ENCODE measurements around the gene MAP7.

Gene MAP7

GRCh38 chr6:136527831-136528230 lies 22.4 kb downstream of the MAP7 start:
- DNase-seq, result no peak

DNA sequence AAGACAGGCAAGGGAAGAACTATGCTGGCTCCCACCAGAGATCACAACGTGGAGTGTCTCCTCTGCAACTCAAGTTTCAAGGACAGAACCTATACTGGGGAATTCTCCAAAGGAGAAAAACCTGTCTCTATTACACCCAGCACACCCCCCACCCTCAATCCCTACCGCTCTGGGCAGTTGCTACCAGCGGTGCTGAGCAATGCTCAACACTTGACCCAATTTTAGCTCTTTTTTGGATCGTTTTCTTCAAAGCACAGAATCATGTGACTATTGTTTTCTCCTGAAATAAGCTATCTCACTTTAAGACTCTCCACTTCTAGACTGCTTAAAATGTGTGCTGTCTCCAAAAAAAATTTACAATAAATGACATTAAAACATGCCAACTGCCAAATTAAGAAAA lies 23.3 kb downstream of the MAP7 start:
- no peak for DNase-seq

- peak in 1 of 5 experiments; percentile 34 for DNase-seq
These were observed 23.9 kb downstream of the MAP7 start for GRCh38 chr6:136526196-136526930.

GRCh38 chr6:136525586-136526195 lies 24.5 kb downstream of the MAP7 start:
- DNase-seq, result no peak

GRCh38 chr6:136524936-136525413 lies 25.2 kb downstream of the MAP7 start:
- DNase-seq, result no peak

DNA sequence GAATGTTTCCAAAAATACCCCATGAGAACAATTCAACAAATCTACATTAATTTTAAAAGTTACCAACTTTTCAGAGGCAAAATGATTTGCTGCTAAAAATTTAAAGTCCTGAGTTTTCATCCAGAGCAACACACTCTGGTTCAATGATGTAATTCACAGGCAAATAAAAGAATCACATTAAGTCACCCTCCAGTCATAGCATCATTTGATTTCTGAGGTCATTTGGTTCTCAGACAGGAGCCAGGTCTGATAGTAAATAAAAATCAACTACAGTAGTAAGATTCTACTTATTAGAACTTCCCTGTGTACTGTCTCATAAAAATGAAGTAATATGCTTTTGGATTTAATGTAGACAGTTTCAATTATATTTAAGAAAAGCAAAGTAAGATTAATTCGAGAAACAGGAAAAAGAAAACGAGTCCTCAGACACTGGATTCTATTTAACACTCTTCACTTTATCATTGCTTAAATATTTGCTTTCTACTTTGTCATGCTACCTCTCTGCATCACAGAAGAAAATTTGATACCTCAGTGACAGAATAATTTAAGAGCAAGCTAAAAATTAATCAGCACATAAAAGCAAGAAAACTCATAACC lies 25.8 kb downstream of the MAP7 start:
- no peak for DNase-seq

- no peak for DNase-seq
These were observed 27.0 kb downstream of the MAP7 start for GRCh38 chr6:136523196-136523595.

- DNase-seq, result no peak
These were observed 27.6 kb downstream of the MAP7 start for GRCh38 chr6:136522636-136523035.

GRCh38 chr6:136521911-136522310 lies 28.3 kb downstream of the MAP7 start:
- DNase-seq, result no peak

DNA sequence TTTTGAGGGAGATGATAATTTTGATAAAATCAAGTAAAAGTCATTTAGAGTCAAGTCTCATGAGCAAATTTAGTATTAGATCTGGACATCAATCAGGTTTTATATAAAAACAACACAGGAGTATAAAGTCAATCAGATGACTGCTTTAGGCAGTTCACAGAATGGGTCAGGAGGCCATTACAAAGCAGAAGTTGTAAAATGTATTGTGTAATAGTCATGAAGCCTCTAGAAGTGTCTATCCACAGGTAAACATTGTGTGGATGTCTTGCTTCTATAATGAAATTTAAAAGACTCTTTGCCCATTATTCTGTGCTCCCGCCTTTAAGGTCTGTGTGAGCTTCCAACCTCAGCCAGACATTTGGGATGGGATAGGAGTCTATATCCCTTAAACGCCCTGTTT lies 28.8 kb downstream of the MAP7 start:
- no peak for DNase-seq

GRCh38 chr6:136520517-136520916 lies 29.7 kb downstream of the MAP7 start:
- DNase-seq, result no peak

- no peak for DNase-seq
These were observed 32.6 kb downstream of the MAP7 start for GRCh38 chr6:136517582-136517981.

DNA sequence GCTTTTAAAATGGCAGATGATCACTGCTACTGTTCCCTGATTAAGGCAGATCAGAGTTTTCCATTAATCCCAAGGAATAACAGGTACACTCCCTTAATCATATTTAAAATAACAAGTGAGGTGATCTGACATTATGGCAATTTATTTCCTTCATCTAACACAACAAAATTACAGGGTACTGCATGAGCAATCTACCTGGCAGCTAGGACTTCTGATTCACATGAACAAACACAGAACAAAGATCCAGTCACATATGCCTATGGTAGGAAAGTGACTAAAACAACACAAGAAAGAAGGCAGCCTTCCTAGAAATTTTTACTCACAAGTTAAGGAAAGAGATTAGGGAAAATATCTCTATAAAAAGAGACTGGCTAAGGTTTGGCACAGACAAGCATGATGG lies 33.2 kb downstream of the MAP7 start:
- no peak for DNase-seq

DNA sequence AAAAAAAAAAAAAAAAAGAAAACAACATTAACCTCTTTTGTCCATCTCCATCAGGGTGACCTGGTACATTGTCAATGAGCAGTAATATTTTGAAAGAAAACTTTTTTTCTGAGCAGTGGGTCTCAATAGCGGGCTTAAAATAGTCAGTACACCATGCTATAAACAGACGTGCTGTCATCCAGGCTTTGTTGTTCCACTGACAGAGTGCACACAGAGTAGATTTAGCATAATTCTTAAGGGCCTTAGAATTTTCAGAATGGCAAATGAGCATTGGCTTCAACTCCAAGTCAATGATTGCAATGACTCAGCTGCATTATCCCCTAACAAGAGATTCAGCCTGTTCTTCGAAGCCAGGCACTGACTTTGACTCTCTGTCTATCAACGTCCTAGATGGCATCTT lies 35.6 kb downstream of the MAP7 start:
- no peak for DNase-seq

DNA sequence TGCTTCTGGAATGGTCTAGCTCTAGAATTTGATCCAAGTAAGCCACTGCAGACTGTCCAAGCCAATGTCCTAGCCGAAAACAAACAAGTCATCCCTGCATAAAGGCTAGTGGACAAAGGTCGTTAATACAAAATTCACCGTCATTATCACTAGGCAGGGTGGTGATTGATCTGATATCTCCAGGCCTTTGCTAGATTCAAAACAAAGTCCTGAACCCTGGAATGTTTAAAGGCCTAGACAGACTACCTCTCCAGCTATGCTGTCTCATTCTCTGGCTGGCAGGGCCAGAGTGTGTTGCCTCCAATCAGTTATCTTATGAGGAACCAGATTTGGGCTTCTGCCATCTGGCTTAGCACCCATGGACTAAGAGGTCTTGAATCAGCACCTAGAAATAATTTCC lies 38.3 kb downstream of the MAP7 start:
- no peak for DNase-seq

GRCh38 chr6:136511397-136511796 lies 38.8 kb downstream of the MAP7 start:
- DNase-seq, result no peak

DNA sequence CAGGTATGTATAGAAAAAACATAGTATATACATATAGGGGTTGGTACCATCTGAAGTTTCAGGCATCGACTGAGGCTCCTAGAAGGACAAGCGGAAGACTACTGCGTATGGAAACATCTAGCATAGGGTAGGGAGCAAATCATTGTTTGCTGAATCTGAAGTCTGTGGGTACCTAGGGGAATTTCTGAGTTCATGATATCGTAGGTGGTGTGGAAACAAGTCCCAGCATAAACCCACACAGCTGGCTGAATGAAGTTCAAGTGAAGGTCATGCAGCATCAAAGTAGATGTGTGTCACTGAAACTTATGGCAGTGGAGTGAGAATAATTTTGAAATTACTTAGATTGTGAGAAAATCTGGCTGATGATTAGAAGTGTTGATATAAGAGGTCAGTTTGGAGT lies 39.4 kb downstream of the MAP7 start:
- DNase-seq, result no peak

- no peak for DNase-seq
These were observed 39.9 kb downstream of the MAP7 start for GRCh38 chr6:136510299-136510698.

DNA sequence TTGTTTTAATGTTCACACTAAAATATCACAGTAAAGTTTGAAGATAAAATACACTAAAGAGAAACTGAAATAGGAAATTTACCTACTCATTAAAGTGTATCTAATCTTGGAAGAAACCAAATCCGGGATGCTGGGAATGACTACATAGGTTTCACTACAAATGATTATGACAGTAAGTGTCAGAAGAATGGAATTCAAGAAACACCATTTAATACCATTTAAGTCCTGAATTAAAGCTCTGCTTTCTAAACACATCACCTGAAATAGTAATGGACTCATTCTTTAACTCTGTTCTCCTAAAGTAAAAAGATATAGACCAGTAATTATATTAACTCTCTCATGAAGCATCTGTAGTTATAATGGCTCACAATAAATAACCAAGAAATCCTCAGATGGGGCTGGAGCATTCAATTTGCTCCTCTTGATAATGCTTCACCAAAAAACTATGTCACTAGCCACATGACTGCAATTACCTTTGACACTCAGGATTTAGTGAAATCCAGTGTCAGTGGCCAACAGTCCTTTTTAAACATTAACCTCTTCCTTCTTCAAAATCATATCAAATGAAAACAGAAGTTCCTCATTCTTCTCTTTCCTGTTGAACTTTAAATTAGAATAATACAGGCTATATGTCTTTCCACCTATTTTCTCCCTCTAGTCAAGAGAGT lies 41.4 kb downstream of the MAP7 start:
- no peak for DNase-seq

- no peak for DNase-seq
These were observed 44.0 kb downstream of the MAP7 start for GRCh38 chr6:136506124-136506799.

GRCh38 chr6:136503303-136504029 lies 46.8 kb downstream of the MAP7 start:
- DNase-seq, result no peak

DNA sequence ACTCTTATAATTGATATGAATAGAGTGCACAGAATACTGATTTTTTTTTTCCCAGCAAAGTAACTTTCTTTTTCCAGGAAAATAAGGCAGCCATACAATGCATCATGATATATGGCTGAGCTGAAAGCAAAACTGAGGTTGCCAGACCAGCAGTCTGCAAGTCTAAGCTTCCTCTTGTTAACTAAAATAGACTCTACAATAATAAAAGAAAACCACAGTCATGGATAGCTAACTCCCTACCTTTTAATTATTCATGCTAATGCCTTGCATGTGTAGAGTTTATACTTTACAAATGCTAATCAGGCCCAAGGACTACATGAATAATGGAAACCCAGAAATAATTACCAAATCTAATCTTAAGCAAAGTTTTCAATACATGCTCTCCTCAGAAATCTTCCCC lies 47.4 kb downstream of the MAP7 start:
- DNase-seq, result no peak
